K562 (cell line): Measurements from ENCODE around the gene C1orf167. TPM values are rescaled to one million over a fixed set of nuclear protein-coding genes. Genes with fewer than 3 reads are reported as not detected.

Source experiments
- ATAC-seq: fragments of 200-7000 bp; cut with Tn5 transposase; 3 replicates; pipeline ENCODE4 v1.9.1; 2020; ENCODE audit warnings: moderate library complexity
- BruUV-seq: library from RNA; stranded (reverse); fragments of 400-500 nt; replicated peaks from 2 replicates; lab custom pipeline; 2021; lab: Mats Ljungman, UMichigan
- CTCF ChIA-PET: fragments of 300-600 bp; formaldehyde crosslinking; extraction: SDS; loops from one replicate; lab custom pipeline; 2021; ENCODE audit warnings: low intra/inter-chr PET ratio; lab: Yijun Ruan, JAX
- POLR2A ChIA-PET: fragments of 300-600, 350-650 bp; sonication (Branson Sonifier 250); formaldehyde crosslinking; extraction: SDS; loops from one replicate; lab custom pipeline; 2021; ENCODE audit warnings: antibody characterized with exemption, inconsistent platforms; lab: Yijun Ruan, JAX
- DNase-seq, 4 experiments: peaks; one replicate each; pipeline versions ENCODE4 v3.0.0 to v3.0.0-alpha.2; 2011 to 2018; ENCODE audit warnings: low spot score in 3 of 4, mixed read lengths in 3 of 4; ENCODE audit errors: extremely low read depth in 1 of 4
- FAIRE-seq: peaks from 2 replicates; lab custom pipeline; 2011; peaks lifted over from hg19 to GRCh38; lab: Jason Lieb, UNC
- H2AFZ ChIP-seq: 2 replicates; pipeline ENCODE4 v1.6.0; 2011; ENCODE audit warnings: low read depth, low read length, control low read depth, inconsistent platforms
- H3K27ac ChIP-seq: fragments of 200-600 bp; 3 replicates; pipeline ENCODE4 v1.8.0; 2011; ENCODE audit warnings: low read depth, mild to moderate bottlenecking, control low read depth, inconsistent platforms, low read length, moderate library complexity, mixed read lengths; ENCODE audit errors: extremely low read depth
- H3K27me3 ChIP-seq, 2 experiments: fragments of 300-600 bp in 1 of 2; 2 replicates in 1 of 2; 3 replicates in 1 of 2; pipeline versions ENCODE4 v1.6.0 to v1.8.0; 2011; ENCODE audit warnings: inconsistent platforms in 2 of 2, low read length in 2 of 2, mild to moderate bottlenecking in 1 of 2, mixed read lengths in 1 of 2, moderate library complexity in 1 of 2; ENCODE audit not compliant: control insufficient read depth in 2 of 2, insufficient read depth in 2 of 2
- H3K36me3 ChIP-seq: fragments of 300-600 bp; 3 replicates; pipeline ENCODE4 v1.8.0; 2011; ENCODE audit warnings: mild to moderate bottlenecking, low read length, inconsistent platforms; ENCODE audit not compliant: control insufficient read depth, insufficient read depth
- H3K4me1 ChIP-seq, 2 experiments: fragments of 200-600 bp in 1 of 2; replicated peaks in 1 of 2; 2 replicates in 1 of 2; 3 replicates in 1 of 2; pipeline versions ENCODE4 v1.5.1 to v1.8.0; 2011; ENCODE audit warnings: inconsistent platforms in 2 of 2, low read length in 2 of 2, mild to moderate bottlenecking in 1 of 2, mixed read lengths in 1 of 2, moderate library complexity in 1 of 2; ENCODE audit not compliant: control insufficient read depth in 2 of 2, insufficient read depth in 2 of 2
- H3K4me2 ChIP-seq: 2 replicates; pipeline ENCODE4 v1.6.1; 2011; ENCODE audit warnings: low read length, control low read depth, inconsistent platforms, mixed read lengths; ENCODE audit not compliant: insufficient read depth
- H3K4me3 ChIP-seq: fragments of 200-600 bp; sonication (generic), shearing (Covaris generic); 2 replicates; pipeline ENCODE4 v1.5.1; 2016; ENCODE audit warnings: control low read depth, inconsistent platforms
- H3K79me2 ChIP-seq: fragments of 200-600 bp; 3 replicates; pipeline ENCODE4 v1.8.0; 2011; ENCODE audit warnings: low read length, inconsistent platforms; ENCODE audit not compliant: control insufficient read depth, insufficient read depth
- H3K9ac ChIP-seq, 2 experiments: 2 replicates each; pipeline versions ENCODE4 v1.6.0 to v1.6.1; 2011; ENCODE audit warnings: low read depth in 2 of 2, low read length in 2 of 2, control low read depth in 1 of 2, inconsistent platforms in 1 of 2, mild to moderate bottlenecking in 1 of 2, mixed read lengths in 1 of 2; ENCODE audit not compliant: insufficient read depth in 1 of 2
- H3K9me1 ChIP-seq: one replicate; pipeline ENCODE4 v1.6.0; 2011; ENCODE audit warnings: inconsistent platforms, mild to moderate bottlenecking, low read length, moderate library complexity; ENCODE audit not compliant: control insufficient read depth, insufficient read depth
- H3K9me3 ChIP-seq: replicated peaks from 2 replicates; pipeline ENCODE4 v1.5.1; 2011; ENCODE audit warnings: low read depth, low read length, inconsistent platforms; ENCODE audit not compliant: control insufficient read depth, insufficient read depth
- H4K20me1 ChIP-seq: replicated peaks from 2 replicates; pipeline ENCODE4 v1.6.1; 2011; ENCODE audit warnings: low read length, inconsistent platforms, mixed read lengths; ENCODE audit not compliant: control insufficient read depth, insufficient read depth
- HMGXB4 ChIP-seq: sonication (generic); formaldehyde crosslinking; IDR thresholded peaks from 2 replicates; pipeline ENCODE4 v1.8.1; 2023; ENCODE audit warnings: mild to moderate bottlenecking, missing genetic modification reagents
- MAFK ChIP-seq: IDR thresholded peaks from 2 replicates; pipeline ENCODE4 v1.6.1; 2011; ENCODE audit warnings: low read length, improper control_type of control experiment
- MCM3 ChIP-seq: fragments of 450-650 bp; IDR thresholded peaks from 2 replicates; pipeline ENCODE4 v1.6.1; 2016
- MEF2D ChIP-seq: conservative IDR thresholded peaks from 2 replicates; pipeline ENCODE4 v1.6.1; 2016; ENCODE audit warnings: low read depth, missing genetic modification characterization, missing compliant biosample characterization
- NR2C2 ChIP-seq, 2 experiments: fragments of 200-800 bp in 1 of 2; sonication (Bioruptor generic) in 1 of 2; sonication (generic) in 1 of 2; formaldehyde crosslinking in 1 of 2; IDR thresholded peaks; 2 replicates each; pipeline versions ENCODE4 v1.6.1 to v1.8.0; 2016 to 2022; ENCODE audit warnings: mild to moderate bottlenecking in 1 of 2, missing compliant biosample characterization in 1 of 2, missing genetic modification characterization in 1 of 2, missing genetic modification reagents in 1 of 2
- POLR2AphosphoS2 ChIP-seq: IDR thresholded peaks from 2 replicates; pipeline ENCODE4 v1.6.1; 2012; ENCODE audit warnings: low read length, improper control_type of control experiment
- SFPQ ChIP-seq: fragments of 200-400 bp; formaldehyde crosslinking; IDR thresholded peaks from 2 replicates; pipeline ENCODE4 v1.6.1; 2017; ENCODE audit warnings: mild to moderate bottlenecking, low read depth, low read length, moderate library complexity
- SMAD4 ChIP-seq: fragments of 250-450 bp; sonication (Bioruptor Pico); conservative IDR thresholded peaks from 2 replicates; pipeline ENCODE4 v1.8.0; 2021; ENCODE audit warnings: inconsistent platforms, mild to moderate bottlenecking, moderate library complexity
- SMARCA4 ChIP-seq: fragments of 450-650 bp; IDR thresholded peaks from 2 replicates; pipeline ENCODE4 v1.6.1; 2016
- TAF15 ChIP-seq: fragments of 200-400 bp; formaldehyde crosslinking; IDR thresholded peaks from 2 replicates; pipeline ENCODE4 v1.6.1; 2017; ENCODE audit warnings: mild to moderate bottlenecking, low read depth, low read length, moderate library complexity
- UBTF ChIP-seq, 2 experiments: IDR thresholded peaks; 2 replicates each; pipeline ENCODE4 v1.6.1; 2012; ENCODE audit warnings: improper control_type of control experiment in 2 of 2, low read depth in 2 of 2, low read length in 2 of 2, borderline replicate concordance in 1 of 2
- ZNF212 ChIP-seq: fragments of 450-650 bp; formaldehyde crosslinking; IDR thresholded peaks from 2 replicates; pipeline ENCODE4 v1.4.0; 2020; ENCODE audit warnings: mild to moderate bottlenecking
- ZNF239 ChIP-seq: fragments of 250-450 bp; sonication (Bioruptor Pico); IDR thresholded peaks from 2 replicates; pipeline ENCODE4 v1.4.0; 2020; ENCODE audit warnings: mild to moderate bottlenecking
- WGBS: fragments of 100-300 bp; shearing (Covaris generic); methylation state at CpG from one replicate; pipeline ENCODE4 v1.1.6; 2016; ENCODE audit warnings: low coverage, mixed read lengths; ENCODE audit not compliant: insufficient coverage; ENCODE audit errors: missing lambda C conversion rate; 5-methylcytosine and 5-hydroxymethylcytosine counted together
- in situ Hi-C: fragments of 300-500 bp; cut with MboI; formaldehyde crosslinking; loops from 4 replicates; pipeline ENCODE4 v1.15.0; 2018; ENCODE audit warnings: inconsistent platforms, mixed read lengths
- intact Hi-C: fragments of 100-400 bp; cut with micrococcal nuclease; formaldehyde crosslinking; loops from 2 replicates; pipeline ENCODE4 v1.14.2; 2022
- polyA plus RNA-seq, 8 experiments: library from polyadenylated mRNA; depleted of rRNA in 4 of 8; stranded (reverse) in 5 of 8; unstranded in 3 of 8; fragments of >200 nt; fragmentation: Nextera tagmentation in 2 of 8; fragmentation: Illumina TruSeq in 1 of 8; extraction: Ambion mirVana in 2 of 8; extraction: Trizol in 1 of 8; gene quantifications; 2 replicates each; pipeline versions ENCODE4 v1.2.1 to v1.2.3, GENCODE V29; 2011 to 2014; ENCODE audit warnings: inconsistent platforms in 1 of 8, missing spikeins in 1 of 8
- total RNA-seq, 7 experiments: library from RNA; depleted of rRNA in 6 of 7; stranded (reverse); fragments of >200 nt in 6 of 7; fragmentation: Illumina TruSeq in 2 of 7; extraction: Trizol in 2 of 7; gene quantifications; 2 replicates each; pipeline versions ENCODE4 v1.2.1 to v1.2.3, GENCODE V29; 2011 to 2021; ENCODE audit warnings: low replicate concordance in 1 of 7

C1orf167 gene
- total and polyA plus RNA-seq, 9 of the 15 experiments (the other 6 are each of a cell fraction or from before 2014, with no cell fraction given) = 0.22 to 0.86 (median 0.31) TPM; not detected in 2

GRCh38 chr1:11787251-11787803 is 25.3 kb downstream of the C1orf167 start (continued):
- peak in 1 of 2 experiments; percentile 64; a peak in 1 of 4 replicates for TF ChIP-seq UBTF (IDR thresholded peaks at IDR 0.05; ENCODE audit: borderline replicate concordance in 1 of 2, low read depth in 2 of 2, low read length in 2 of 2)

GRCh38 chr1:11787804-11788436 is 25.9 kb downstream of the C1orf167 start:
- in situ Hi-C loops = no loop called here
- H2AFZ ChIP-seq = no peak overlapping the region
- 75% methylated on average over 14 of the region's 14 CpGs for WGBS
- H4K20me1 ChIP-seq = no peaks in the 10 kb centered on the region
- ATAC-seq (peak; percentile 18), FAIRE-seq (no peak), DNase-seq (peak in 1 of 4 experiments; percentile 15)
- peaks cover 9% of the 10 kb centered on the region; the same call in 2 of the 3 replicates for H3K79me2 ChIP-seq
- ChIA-PET POLR2A (interaction anchor here (0.6 to 7.6 kb wide), 16 partner anchors 8 to 1748 kb away, joined by 3 to 115 read pairs (median 6); partner anchors contain the start of genes C1orf167, CLCN6 and MTHFR), CTCF (no interaction called here)
- intact Hi-C loops = no loop called here
- no peaks in the 10 kb centered on the region for H3K9me3 ChIP-seq
- peaks cover 72 to 89% of the 10 kb centered on the region in 2 experiments for H3K4me1 ChIP-seq
- no TSS peak for BruUV-seq
- peak overlapping the region; percentile 80; the same call in 2 of the 3 replicates for H3K27ac ChIP-seq
- peak overlapping the region; percentile 20; the same call in 1 of the 2 replicates for H3K4me2 ChIP-seq
- H3K27me3 ChIP-seq = no peaks in the 10 kb centered on the region
- H3K9ac ChIP-seq = peak overlapping the region in 1 of 2 experiments; percentile 74; a peak in 2 of 4 replicates
- H3K36me3 ChIP-seq = peaks cover 54% of the 10 kb centered on the region
- H3K9me1 ChIP-seq = no peaks in the 10 kb centered on the region
- H3K4me3 ChIP-seq = no peak overlapping the region
- no peak for TF ChIP-seq MEF2D (tag)
- no peak for TF ChIP-seq SFPQ
- TF ChIP-seq ZNF212 (CRISPR knock-in tag) = no peak
- no peak for TF ChIP-seq TAF15
- TF ChIP-seq ZNF239 (CRISPR knock-in tag) = no peak
- no peak for TF ChIP-seq MAFK
- TF ChIP-seq SMARCA4 = no peak
- no peak for TF ChIP-seq NR2C2 (CRISPR knock-in tag; IDR thresholded peaks at IDR 0.05)
- no peak for TF ChIP-seq NR2C2 (tag; IDR thresholded peaks at IDR 0.05)
- TF ChIP-seq SMAD4 (CRISPR knock-in tag) = peak; percentile 23; the same call in 1 of the 2 replicates
- peak; percentile 21; the same call in 1 of the 2 replicates for TF ChIP-seq POLR2AphosphoS2
- TF ChIP-seq MCM3 = no peak
- no peak for TF ChIP-seq HMGXB4 (CRISPR knock-in tag)
